Right kidney (tissue), 1 donor: Measurements from ENCODE around the gene RNF181.
"Not testable (repeated sequence)": the region's sequence is repeated elsewhere in the genome, so short reads cannot be mapped to it uniquely, and the experiment has no call there.

Experiments used
- DNase-seq: peaks from one replicate; pipeline ENCODE4 v3.0.0-alpha.2; 2016

RNF181 gene

DNA sequence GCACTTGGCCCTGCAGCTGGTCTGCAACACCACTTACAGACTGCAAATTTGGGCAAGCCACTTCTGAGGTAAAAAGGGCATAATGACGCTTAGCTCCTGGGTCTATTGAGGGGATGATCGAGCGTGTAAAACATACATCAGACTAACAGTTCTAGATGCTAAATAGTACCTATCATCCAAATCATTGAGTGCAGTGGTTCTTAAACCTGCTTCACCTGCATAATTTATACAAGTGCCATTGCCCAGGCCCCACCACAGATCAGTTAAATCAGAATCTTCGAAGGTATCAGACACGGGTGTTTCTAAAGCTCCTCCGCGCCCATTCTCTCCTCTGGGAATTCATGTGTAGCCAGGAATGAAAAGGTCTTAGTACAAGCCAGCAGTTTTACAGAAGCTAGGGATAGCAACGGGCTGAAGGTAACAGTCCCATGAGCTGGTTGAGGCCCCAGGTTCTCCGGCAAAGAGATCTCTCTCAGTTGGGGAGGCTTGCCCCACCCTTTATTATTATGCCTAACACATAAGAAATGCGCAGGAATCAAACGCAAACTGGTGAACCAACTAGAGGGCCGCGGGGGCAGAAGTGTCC is 737 bp upstream of the RNF181 start:
- no peak for DNase-seq

DNA sequence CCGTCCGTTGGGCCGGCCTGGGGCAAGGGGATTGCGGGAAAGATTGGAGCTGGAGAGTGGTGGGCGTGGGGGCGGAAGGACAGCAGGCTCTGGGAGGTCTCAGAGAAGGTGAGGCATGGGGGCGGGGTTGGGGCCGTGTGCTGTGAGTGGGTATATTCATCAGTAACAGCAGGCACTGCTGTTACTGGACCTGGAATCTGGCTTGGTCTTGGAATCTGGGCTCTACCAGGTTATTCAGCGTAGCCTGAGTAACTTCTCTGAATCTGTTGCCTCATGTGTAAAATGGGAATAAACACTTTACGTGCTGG is 435 bp downstream of the RNF181 start:
- DNase-seq: no peak

DNA sequence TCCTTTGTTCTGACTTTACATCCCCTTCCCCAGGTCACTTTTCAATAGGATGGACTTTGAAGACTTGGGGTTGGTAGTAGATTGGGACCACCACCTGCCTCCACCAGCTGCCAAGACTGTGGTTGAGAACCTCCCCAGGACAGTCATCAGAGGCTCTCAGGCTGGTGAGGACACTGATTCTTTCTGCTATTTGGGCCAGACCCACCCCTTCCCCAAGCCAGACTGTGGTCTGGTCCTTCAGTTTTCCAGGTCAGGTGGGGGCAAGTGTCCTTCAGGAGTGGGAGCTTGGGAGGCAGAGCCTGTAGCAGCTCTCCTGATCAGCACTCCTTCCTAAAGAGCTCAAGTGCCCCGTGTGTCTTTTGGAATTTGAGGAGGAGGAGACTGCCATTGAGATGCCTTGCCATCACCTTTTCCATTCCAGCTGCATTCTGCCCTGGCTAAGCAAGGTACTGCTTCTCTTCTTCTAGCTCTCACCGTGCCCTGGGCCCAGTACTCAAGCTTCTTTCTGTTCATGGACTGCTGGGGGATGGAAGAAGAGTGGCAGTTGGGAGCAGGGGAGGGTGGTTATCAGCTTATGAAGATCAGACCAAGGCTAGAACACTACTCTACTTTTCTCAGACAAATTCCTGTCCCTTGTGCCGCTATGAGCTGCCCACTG is 1.1 kb downstream of the RNF181 start:
- no peak for DNase-seq

DNA sequence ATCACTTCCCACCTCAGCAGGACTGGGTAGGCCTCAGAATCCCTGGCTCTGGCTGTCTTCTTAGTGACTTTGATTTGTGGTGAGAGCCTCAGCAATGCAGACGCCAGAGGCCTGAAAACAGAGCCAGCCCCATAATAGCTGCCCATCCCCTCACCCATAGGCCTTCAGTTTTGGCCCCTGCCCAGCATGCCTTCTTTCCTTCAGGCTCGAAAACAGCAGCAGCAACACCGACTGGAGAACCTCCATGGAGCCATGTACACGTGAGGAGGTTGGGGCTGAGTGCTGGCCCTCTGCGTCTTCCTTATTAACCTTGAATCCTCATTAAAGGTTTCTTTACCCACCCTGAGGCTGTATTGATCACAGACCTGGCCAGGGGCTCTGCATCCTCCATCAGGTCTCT is 1.7 kb downstream of the RNF181 start:
- DNase-seq: no peak

DNA sequence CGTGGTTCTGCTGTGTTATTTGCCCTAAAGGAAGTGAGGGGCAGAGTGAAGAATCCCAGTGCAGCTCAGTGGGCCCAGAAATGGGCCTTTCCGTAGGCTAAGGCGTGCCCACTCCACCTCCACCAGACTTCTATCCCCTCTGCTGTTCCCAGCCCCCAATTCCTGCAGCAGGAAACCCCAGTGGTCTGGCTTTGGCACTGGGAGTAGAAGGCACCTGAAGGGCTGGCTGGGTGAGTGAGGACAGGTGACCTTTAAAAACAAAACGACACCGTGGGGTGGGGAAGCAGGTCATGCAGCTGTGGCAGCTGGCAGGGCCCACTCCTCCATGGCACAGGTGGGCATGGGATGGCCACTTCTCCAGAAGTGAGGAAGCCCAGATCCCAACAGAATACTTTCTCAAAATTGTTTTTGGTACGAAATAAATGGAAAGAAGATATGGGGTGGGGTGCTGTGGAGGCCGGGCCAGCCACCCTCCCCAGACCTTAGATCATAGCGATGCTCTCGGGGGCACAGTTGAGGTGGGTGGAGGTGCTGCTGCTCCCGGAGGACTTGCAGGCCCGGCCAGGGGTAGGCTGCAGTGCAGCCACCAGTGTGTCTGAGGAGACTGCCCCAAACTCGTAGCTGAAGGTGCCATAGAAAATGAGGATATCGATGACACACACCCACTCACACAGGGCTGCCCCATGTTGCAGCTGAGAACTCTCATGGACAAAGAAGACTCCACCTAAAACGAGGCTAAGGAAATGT is 3.2 kb downstream of the RNF181 start:
- no peak for DNase-seq

DNA sequence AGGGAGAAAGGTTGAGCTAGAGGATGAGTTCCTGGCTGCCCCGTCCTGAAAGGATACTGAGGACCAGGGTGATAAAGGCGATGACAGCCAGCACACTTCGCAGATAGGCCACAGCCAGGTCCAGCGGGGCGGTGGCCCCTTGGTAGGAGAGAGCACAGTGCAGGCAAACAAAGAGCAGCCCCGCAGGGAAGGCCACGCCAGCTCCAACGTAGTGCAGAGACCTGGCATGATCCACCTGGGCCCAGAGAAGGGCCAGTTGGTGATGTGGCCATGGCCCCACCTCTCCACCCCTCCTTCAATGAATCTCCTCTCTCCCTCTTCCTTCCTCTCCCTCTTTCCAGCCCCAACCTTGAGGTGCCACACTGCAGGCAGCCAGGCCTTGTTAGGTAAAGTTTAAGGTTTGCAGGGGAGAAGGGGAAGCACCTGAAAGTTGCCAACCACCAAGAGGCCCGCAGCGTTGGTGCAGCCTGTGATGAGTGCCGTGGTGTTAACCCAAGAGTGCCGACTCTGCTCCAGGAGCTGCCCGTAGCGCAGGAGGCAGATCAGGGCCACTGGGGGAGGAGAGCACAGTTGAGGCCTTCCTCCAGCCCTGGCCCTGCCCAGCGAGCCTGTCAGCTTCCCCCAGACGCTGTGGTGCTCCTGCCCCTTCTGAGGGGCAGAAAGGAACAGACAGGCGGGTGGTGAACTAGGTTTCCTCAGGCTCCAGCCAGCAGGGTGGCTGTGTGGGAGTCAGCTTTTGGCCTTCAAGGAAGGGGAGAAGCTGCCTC is 4.1 kb downstream of the RNF181 start:
- DNase-seq: no peak

DNA sequence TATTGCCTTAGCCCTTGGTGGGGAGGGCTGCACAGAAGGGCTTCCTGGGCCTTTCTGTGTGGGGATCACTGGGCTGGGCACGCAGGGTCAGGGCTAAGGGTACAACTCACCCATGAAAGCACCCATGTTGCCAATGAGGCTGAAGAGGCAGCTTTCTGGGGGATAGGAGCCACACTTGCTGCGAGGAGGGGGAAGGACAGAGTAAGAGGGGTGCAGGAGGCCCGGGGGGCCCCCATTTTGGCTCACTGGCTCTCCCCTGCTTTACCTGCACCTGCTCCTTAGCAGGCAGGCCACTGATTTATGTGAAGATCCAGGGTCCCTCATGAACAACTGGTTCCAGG is 4.7 kb downstream of the RNF181 start:
- DNase-seq: no peak

DNA sequence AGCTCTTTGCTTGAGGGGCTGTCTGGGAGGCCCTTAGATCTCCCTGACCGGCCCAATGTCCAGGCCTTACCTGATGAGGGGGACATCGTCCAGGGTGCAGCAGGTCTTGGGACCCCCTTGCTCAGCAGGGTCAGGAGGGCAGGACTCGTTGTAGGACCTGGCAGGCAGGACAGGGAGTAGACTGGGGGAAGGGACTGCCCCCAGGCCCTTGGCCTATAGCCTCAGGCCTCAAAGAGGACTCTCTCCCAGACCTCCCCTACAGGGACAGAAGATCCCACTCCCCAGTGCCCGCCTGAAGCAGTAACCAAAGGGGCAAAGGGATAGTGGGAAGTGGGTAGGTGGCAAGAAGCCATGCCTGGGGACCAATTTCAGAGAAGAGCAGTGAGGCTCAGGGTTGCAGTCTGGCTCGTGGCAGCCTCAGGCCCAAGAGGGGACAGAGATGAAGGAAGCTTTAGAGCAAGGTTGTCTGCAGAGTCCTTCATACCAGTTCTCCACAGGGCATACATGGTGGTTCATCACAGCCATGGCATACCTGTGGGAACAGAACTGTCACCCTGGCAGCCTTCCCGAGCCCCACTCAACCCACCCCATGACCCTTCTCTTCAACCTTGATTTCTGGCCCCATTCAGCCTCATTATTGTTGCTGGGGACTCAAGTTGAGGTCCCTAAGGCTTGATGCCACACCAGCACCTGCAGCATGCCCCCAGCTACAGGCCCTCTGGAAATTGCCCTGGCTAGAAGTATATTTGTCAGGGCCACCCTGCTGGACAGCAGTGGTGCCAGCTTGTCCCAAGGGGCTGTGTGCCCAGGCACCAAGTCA is 5.6 kb downstream of the RNF181 start:
- no peak for DNase-seq

DNA sequence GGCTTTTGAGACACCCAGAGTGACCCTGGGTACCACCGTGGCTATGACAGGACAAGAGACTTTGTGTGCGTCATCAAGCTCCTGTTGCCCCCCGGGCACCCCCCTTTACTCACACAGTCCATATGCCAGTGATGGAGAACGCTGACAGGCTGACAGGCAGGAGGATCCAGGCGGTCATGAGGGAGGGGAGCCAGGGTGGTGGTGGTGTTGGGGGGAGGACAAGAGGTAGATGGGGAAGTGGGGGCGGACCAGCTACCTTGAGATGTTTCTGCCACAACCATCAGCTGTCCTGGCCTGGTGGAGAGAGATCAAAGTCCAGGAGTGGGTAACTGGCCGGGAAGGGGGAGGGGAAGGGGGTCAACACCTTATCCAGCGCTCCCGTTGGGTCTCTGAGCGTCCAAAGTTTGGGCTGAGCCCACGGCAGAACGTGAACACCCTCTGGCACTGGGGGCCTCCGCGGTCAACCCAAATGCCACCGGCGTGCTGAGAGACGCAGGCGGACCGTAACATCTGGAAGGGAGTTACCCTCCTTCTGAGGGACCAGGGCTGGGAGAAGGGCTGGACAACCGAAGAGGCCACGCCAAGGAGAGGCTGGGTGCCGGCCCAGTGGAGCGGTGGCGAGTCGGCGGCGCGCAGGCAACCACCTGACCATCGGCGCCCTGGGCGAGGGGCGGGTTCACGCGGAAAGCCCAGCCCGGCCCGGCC is 6.4 kb downstream of the RNF181 start:
- DNase-seq: no peak

DNA sequence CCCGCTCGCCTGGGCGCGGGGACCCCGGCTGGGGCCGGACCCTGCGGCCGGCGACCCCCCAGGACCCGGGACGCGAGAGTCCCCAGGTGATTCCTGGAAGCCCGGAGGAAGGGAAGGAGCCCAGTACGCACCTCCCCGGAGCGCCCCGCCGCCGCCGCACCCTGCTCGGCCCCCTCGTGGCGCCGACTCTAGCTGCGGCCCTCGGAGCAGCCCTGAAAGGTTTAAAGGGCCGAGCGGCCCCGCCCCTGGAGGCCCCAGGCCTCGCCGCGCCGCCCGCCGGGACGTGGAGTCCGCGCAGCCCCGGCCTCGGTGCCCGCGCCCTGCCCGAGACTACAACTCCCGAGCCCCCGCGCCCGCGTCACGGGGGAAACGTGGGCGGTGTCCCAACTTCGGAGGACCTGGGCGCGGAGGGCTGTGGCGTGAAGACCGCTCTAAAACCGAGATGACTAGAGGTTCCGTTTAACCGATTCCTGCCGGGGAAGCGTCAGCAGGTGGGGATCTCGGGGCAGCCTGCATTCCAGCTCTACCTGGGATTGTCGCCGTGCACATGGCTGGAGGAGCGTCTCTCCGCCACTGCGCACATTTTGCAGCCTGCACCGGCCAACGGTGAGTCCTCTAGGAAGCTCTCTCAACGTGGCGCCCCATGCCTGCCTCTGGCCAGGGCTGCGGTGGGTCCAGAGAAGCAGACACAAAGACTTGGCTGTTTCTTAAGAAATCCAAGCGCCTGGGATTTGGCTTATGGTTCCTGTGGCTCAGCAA is 7.1 kb downstream of the RNF181 start, which contains the start of gene TMEM150A:
TSS of gene TMEM150A (minus strand) at position 223 of the 759 bp plus-strand sequence. CDS start 750 bp downstream, outside the sequence.
- peak; percentile 86 for DNase-seq

DNA sequence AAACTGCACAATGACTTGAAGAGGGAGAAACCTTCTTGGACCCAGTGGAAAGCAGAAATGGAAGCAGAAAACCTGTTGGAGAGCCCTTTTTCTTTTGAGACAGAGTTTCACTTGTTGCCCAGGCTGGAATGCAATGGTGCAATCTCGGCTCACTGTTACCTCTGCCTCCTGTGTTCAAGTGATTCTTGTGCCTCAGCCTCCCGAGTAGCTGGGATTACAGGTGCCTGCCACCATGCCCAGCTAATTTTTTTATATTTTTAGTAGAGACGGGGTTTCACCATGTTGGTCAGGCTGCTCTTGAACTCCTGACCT is 8.5 kb downstream of the RNF181 start:
- not testable (repeated sequence) for DNase-seq

DNA sequence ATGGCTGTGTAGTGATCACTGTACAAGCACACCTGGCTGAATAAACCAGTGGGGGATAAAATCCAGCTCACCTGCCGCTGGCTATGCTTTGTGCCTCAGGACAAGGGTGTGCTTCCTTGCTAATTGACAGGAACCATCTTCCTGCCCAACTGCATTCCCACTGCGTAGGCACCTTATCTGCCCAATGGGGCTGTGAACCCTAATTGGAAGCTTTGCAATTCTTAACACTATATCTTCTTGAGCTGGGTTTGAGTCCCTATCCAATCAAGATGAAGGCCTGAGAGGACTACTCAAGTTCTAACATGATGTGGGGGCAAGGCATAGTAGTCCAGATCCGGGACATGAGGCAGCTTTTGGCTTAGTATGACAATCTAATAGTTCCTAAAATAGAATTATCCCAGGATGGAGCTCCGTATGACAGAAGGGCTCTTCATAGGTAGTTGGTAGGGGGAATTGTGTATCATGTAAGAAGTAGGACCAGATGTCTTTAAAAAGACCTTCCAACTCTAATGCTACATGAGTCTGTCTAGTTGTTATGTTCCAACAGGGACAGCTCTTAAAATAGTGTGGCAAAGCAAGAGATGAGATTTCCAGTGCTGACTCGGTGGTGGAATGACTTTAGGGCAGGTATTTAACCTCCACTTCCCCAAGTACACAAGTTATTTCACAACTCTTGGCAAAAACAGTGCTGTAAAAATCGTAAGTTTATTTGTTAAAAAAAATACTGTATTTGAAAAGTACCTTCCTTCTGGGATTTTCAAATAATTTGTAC is 9.2 kb downstream of the RNF181 start:
- DNase-seq: no peak

DNA sequence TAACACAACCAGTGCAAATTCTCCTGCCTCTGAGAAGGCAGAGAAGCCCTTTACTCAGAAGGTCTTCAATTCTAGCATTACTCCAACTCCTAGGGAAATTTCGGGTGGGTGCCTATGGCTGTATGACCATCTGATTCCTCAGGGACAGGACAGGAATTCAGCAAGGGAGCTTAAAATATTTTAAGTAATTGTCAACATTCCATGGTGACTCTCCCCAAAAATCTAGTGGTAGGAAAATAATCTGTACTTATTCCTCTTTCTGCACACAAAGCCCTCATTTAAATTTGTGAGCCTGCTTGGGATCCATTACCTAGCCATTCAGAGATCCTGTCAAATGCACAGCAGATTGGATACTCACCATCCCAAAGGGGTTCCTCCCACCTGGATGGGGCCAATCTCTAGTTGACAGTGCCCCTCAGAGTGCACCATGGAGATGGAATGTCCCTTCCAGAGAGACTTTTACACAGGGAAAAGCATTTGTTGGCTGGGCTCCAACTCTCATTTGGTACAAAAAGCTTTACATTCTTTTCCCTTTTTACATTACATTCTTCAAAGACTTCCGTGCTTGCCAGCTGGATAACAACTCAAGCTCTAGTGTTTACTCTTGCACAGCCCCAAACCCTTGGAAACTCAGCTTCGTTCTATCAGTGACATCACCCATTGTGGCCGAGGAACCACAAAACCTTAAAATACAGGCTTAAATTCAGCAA is 10.0 kb downstream of the RNF181 start:
- DNase-seq: no peak

DNA sequence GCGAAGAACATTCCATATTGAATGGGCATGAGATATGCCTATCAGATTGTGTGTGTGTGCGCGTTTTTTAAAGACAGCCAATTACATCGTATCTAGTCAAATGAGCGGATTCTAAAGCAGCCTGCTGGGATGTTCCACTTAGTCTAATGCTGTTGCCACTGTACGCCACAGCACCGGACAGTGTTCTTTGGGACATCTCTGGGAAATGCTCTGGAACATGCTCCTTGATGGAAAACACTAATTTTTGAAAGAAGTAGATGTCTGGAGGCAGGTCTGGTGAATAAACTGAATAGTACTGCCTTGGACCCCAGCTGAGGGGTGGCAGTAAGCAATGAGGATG is 10.5 kb downstream of the RNF181 start:
- DNase-seq: no peak

DNA sequence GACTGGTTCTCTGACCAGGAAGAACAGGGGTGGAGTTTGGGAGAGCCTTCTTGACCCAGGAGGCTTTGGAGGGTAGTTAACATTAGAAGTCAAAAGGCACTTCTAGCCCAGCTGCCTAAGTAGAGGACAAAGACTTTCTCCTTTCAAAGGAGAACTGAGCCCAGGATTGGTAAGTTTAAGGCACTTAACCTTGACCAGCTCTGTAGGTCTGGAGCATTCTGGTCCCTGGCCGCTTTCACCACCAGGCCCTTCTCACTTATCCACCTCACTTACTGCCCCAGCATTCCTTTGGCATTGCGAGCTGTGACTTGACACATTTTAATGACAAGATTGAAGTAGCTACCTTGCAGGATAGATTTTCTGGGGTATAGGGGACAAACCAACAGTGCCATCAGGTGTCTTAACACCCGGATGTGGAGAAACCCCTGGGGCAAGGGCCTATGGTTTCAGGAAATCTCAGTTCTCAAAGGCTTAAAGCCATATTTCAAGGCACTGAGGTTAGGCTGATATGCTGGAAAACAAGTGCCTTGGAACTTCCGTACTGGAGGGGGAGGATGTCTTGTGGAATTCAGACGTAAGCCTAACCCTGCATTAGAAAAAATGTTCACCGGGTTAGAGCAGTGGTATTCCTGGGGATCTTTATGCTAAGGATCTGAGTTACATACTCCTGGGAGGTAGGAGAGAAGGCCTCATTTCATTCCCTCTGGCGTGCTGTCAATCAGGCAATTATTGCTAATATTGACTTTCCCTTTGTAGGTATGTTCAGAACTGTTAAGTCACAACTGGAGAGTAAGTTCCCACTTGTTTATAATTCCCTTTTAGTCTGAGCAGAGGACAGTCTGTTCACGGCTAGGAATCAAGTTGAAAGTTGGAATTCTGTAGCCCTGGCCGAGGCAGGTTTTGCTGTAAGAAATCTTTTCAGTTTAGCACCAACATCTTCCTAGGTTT is 12.0 kb downstream of the RNF181 start:
- DNase-seq: no peak

DNA sequence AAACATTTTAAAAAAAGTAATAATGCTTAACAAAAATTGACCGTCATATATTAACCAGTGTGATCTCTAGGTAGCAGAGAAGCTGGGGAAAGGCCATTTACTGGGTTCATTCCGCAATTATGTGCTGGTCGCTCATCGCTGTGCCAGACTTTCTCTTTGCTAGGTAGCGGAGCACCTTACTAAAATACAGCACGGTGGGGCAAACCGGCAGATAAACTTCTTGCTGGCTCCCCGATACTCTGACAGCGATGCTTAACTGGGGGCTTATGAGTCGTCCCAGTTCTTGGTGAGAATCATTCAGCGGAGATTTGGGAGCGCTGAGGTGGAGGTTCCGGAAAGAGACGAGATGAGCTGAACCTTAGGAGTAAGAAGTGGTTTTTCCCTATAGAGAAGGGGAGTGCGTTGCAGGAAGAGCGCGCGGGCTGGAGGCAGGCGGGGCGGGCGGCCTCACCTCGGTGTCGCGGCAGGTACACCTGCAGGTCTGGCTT is 15.7 kb downstream of the RNF181 start:
- no peak for DNase-seq

DNA sequence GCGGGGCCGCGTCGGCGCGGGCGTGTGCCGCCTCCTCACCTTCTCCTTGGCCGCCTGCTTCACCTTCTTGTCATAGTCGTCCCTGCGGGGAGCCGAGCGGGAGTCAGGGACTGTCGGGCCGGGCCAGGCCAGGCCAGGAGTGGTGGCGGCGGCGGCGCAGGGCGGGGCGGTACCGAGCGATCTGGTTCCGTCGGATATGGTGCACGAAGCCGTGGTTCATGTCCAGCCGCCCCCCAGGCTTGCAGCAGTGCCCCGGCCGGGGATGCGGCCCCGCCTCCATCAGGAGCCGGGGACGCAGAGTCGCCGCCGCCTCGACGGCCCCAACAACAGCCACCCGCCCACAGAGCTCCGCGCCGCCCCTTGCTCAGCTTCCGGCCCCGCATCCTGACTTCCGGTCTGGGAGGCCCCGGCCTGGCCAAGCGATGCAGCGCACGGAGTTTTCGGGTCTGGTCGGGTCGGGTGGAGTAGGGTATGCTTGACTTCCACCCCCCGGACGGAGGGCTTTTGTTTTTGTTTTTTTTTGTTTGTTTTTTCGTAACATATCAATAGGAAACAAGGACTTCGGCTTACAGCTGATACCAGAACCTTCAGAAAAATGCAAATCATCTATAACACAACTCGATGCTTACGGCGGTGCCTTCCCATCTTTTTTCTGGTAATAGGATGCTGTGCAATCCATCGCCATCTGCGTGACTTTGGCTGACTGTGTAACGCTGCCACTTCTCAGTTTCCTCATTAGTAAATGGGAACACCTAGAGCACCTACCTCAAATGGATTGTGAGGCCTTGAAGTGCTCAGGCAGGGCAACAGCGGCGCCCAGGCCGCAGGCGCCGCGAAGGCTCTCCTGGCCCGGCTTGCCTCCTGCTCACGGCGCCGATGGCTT is 16.4 kb downstream of the RNF181 start, which contains the start of gene C2orf68:
TSS of gene C2orf68 (minus strand) at position 362 of the 883 bp plus-strand sequence. CDS start at position 280, 82 bp downstream.
- peak; percentile 89 for DNase-seq
